ENCODE results near the gene ZNF787. TPM values are rescaled to one million over a fixed set of nuclear protein-coding genes. Genes with fewer than 3 reads are reported as not detected.

The ZNF787 gene
- total and polyA plus RNA-seq, 2 of the 4 experiments (the other 2 are of a cell fraction): 4.8 to 11.2 TPM

DNA sequence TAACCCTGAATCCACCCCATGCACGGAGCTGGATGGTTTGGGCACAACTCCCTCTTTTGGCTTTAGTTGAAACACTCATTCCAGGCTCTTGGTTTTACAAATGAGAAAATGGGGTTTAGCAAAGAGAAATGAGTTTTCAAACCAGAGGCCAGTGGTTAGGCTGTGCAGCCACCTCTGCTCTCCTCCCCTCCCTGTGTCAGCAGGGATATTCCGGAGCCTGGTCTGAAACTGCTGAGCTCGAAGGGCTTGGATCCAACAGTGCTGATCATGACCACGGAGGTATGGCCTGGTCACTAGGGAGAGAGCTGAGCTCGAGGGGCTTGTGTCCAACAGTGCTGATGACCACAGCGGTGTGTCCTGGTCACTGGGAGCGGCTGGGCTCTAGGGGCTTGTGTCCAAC lies 41.5 kb downstream of the ZNF787 start (continued):
- TF ChIP-seq, protein P1, sequence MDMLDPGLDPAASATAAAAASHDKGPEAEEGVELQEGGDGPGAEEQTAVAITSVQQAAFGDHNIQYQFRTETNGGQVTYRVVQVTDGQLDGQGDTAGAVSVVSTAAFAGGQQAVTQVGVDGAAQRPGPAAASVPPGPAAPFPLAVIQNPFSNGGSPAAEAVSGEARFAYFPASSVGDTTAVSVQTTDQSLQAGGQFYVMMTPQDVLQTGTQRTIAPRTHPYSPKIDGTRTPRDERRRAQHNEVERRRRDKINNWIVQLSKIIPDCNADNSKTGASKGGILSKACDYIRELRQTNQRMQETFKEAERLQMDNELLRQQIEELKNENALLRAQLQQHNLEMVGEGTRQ (IDR thresholded peaks at IDR 0.05; ENCODE audit: low read depth, low read length): no peak
- TF ChIP-seq NFE2L2 (IDR thresholded peaks at IDR 0.05; ENCODE audit: low read depth, low read length) (no peak), CHD1 (IDR thresholded peaks at IDR 0.05; ENCODE audit: low read depth, low read length) (no peak)

DNA sequence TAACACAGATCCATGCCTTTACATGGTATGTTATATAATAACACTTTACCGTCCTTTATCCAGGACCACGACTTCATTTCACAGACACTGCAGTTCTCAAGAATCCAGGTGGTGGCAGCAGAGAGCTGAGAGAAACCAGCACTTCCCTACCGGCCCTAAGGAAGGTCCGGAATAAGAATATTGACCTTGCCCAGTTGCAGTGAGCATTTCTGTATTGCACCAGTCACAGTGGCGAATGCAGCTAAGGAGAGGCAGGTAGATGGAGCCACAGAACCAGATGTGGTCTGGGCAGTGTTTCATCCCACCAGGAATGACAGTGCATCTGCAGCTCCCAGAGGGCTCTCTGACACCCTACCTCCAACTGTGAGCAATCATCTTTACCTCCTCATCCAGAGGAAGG lies 44.6 kb downstream of the ZNF787 start:
- Histone ChIP-seq H2BK120ac (ENCODE audit: low read depth, low read length) (no peak overlapping the region), H2AFZ (replicated peaks; ENCODE audit: low read length, poor library complexity) (no peak overlapping the region), H3K27me3 (ENCODE audit: control insufficient read depth, insufficient read depth, low read length) (no peaks in the 10 kb centered on the region), H3K27ac (ENCODE audit: insufficient read depth, low read length) (no peak overlapping the region), H4K91ac (ENCODE audit: insufficient read depth, low read depth, low read length) (no peak overlapping the region), H4K8ac (ENCODE audit: low read depth in 2 of 2, low read length in 2 of 2) (no peak overlapping the region), H3K18ac (ENCODE audit: low read depth, low read length) (no peak overlapping the region), H3K4me1 (ENCODE audit: control insufficient read depth, insufficient read depth, low read length) (peaks cover 4% of the 10 kb centered on the region; the same call in 1 of the 2 replicates), H3K23ac (ENCODE audit: low read depth, low read length) (no peak overlapping the region), H3K4ac (ENCODE audit: low read depth, low read length) (no peak overlapping the region), H3K4me2 (ENCODE audit: low read depth, low read length) (no peak overlapping the region), H2BK5ac (ENCODE audit: low read depth, low read length, poor library complexity, severe bottlenecking) (no peak overlapping the region), H3K36me3 (ENCODE audit: control insufficient read depth, insufficient read depth, low read length) (no peaks in the 10 kb centered on the region), H3K56ac (ENCODE audit: extremely low read depth, insufficient read depth, low read length) (no peak overlapping the region), H4K20me1 (ENCODE audit: insufficient read depth, low read length) (no peaks in the 10 kb centered on the region), H3K9me3 (ENCODE audit: control insufficient read depth, insufficient read depth, low read length) (no peaks in the 10 kb centered on the region), H2BK15ac (ENCODE audit: low read depth, low read length) (no peak overlapping the region), H2BK20ac (ENCODE audit: low read depth, low read length) (no peak overlapping the region), H2AK9ac (replicated peaks; ENCODE audit: low read depth, low read length, poor library complexity) (peak overlapping the region; percentile 11), H3K79me1 (ENCODE audit: low read depth in 1 of 2, low read length in 2 of 2) (no peaks in the 10 kb centered on the region), H3K9ac (ENCODE audit: low read depth, low read length) (no peak overlapping the region), H2AK5ac (ENCODE audit: low read depth, low read length) (no peak overlapping the region), H3K14ac (replicated peaks; ENCODE audit: low read depth, low read length) (no peak overlapping the region), H3K4me3 (ENCODE audit: insufficient read depth, low read depth, low read length) (no peak overlapping the region), H3K9me1 (ENCODE audit: insufficient read depth, low read length) (no peaks in the 10 kb centered on the region), H4K5ac (ENCODE audit: low read depth, low read length) (no peak overlapping the region)
- peak; percentile 79 for ATAC-seq (ENCODE audit: low read depth)
- dilution Hi-C loops (cut with HindIII; ENCODE audit: low sequenced_read_pairs, unreplicated experiment): no loop called here
- BruUV-seq (replicated peaks): no TSS peak
- no peak for TF ChIP-seq RFX5 (IDR thresholded peaks at IDR 0.05; ENCODE audit: low read depth, low read length)
- peak; percentile 76 for TF ChIP-seq SMC3 (IDR thresholded peaks at IDR 0.05; ENCODE audit: low read depth, low read length)
- TF ChIP-seq, protein P2, sequence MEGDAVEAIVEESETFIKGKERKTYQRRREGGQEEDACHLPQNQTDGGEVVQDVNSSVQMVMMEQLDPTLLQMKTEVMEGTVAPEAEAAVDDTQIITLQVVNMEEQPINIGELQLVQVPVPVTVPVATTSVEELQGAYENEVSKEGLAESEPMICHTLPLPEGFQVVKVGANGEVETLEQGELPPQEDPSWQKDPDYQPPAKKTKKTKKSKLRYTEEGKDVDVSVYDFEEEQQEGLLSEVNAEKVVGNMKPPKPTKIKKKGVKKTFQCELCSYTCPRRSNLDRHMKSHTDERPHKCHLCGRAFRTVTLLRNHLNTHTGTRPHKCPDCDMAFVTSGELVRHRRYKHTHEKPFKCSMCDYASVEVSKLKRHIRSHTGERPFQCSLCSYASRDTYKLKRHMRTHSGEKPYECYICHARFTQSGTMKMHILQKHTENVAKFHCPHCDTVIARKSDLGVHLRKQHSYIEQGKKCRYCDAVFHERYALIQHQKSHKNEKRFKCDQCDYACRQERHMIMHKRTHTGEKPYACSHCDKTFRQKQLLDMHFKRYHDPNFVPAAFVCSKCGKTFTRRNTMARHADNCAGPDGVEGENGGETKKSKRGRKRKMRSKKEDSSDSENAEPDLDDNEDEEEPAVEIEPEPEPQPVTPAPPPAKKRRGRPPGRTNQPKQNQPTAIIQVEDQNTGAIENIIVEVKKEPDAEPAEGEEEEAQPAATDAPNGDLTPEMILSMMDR (conservative IDR thresholded peaks at IDR 0.05; ENCODE audit: low read depth, low read length): peak; percentile 88
- TF ChIP-seq CEBPB (IDR thresholded peaks at IDR 0.05; ENCODE audit: low read depth, low read length): no peak
- TF ChIP-seq BHLHE40 (IDR thresholded peaks at IDR 0.05; ENCODE audit: low read depth, low read length): no peak
- TF ChIP-seq CHD1 (IDR thresholded peaks at IDR 0.05; ENCODE audit: low read depth, low read length): no peak
- peak; percentile 84 for TF ChIP-seq RAD21 (IDR thresholded peaks at IDR 0.05; ENCODE audit: low read length)
- no peak for TF ChIP-seq MXI1 (IDR thresholded peaks at IDR 0.05; ENCODE audit: borderline replicate concordance, low read depth, low read length)
- no peak for TF ChIP-seq MAZ (IDR thresholded peaks at IDR 0.05; ENCODE audit: borderline replicate concordance, low read depth, low read length)
- TF ChIP-seq POLR2A (IDR thresholded peaks at IDR 0.05; ENCODE audit: low read depth, low read length): no peak
- no peak for TF ChIP-seq FOS (IDR thresholded peaks at IDR 0.05; ENCODE audit: low read depth, low read length)
- TF ChIP-seq NFE2L2 (IDR thresholded peaks at IDR 0.05; ENCODE audit: low read depth, low read length): no peak
- ChIA-PET CTCF (interaction anchor here (0.9 to 1.8 kb wide), 9 partner anchors 10 to 258 kb away, joined by 3 to 18 read pairs (median 5); no protein-coding TSS in a partner anchor), POLR2A (ENCODE audit: unreplicated experiment) (no interaction called here)
- in situ Hi-C loops (cut with MboI; ENCODE audit: low sequenced_read_pairs): loop anchor here (10.0 kb wide), 1 partner anchor 178 kb away; no protein-coding TSS in a partner anchor
- intact Hi-C loops (cut with micrococcal nuclease): loop anchor here (1.0 to 2.0 kb wide), 2 partner anchors 96 to 176 kb away; no protein-coding TSS in a partner anchor
- DNase-seq: peak; percentile 50
- WGBS, 2 experiments (ENCODE audit: extremely low coverage in 2 of 2, insufficient read length in 1 of 2): no CpG with 5 or more reads among the region's 5 CpGs

Data from IMR-90 (cell line).